ENCODE data around the gene ADCY10. TPM values are rescaled to one million over a fixed set of nuclear protein-coding genes. Genes with fewer than 3 reads are reported as not detected.
A peak's percentile ranks its signal among the peaks of the same experiment; 100 is the strongest.
"Not testable (repeated sequence)": the region's sequence is repeated elsewhere in the genome, so short reads cannot be mapped to it uniquely, and the experiment has no call there.

Gene ADCY10
- total RNA-seq, 1 experiment from 2014 or later: not detected

DNA sequence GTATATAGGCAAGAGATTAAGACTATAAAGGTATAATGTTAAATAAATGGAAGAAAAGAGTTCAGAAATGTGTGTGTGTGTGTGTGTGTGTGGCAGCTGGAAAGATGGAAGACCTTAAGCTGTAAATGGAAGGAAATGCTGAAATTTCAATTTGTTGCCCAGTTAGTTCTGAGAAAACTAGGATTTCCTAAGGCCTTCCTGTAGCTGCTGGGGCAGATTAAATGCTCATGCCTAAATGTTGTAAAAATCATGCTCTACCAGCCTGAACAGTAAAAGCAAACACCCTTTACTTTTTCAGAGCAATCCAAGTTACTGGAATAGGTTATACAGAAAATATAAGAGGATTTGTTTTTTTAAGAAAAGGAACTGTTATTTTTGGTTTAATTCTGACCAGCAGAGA, 8.3 kb downstream of the ADCY10 start:
- no peak for DNase-seq (ENCODE audit: low read depth, low spot score)
- in situ Hi-C loops (cut with HindIII; ENCODE audit: low pct_unique_long_range_greater_than_20kb, low sequenced_read_pairs): no loop called here

DNA sequence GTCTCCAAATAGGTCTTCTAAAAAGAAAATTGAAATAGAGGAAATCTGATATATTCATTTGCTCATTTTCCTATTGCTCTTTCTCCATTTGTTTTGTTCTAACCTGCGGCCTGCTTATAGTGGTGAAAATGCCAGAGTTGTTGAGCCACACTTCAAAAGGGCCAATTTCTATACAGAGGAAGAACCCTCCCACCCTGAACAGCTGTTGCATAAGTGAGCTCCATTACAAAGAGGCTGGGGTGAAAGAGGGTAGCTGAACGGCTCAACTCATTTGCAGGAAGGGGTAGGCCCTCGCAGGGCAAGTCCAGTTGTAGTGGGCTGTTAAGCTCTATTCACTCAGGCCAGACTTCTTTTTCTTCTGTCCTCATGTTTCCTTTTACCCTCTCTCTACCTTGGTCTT, 8.8 kb downstream of the ADCY10 start:
- no peak for DNase-seq (ENCODE audit: low read depth, low spot score)
- in situ Hi-C loops (cut with HindIII; ENCODE audit: low pct_unique_long_range_greater_than_20kb, low sequenced_read_pairs): no loop called here

DNA sequence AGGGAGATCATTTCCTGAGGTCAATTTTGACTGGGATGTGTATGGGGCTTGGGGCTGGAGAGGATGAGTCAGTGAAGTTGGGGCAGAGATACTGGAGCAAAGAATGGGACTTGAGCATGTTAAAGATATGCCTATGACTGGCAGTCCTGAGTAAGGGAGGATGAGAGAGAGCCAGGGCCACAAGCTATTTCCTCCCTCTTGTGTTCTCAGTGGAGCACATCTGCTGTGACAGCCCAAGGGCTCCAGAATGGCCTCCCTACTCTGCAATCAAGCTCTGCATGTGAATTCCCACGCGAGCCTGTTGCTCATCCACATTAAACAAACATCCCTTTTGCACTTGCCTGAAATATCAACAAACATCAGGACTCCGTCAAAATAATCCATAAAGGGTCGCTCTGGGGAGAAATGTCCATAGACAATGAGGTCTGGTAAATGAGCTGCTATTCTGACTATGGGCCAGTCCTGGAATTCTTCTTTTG, 9.2 kb downstream of the ADCY10 start:
- no peak for DNase-seq (ENCODE audit: low read depth, low spot score)
- in situ Hi-C loops (cut with HindIII; ENCODE audit: low pct_unique_long_range_greater_than_20kb, low sequenced_read_pairs): no loop called here

DNA sequence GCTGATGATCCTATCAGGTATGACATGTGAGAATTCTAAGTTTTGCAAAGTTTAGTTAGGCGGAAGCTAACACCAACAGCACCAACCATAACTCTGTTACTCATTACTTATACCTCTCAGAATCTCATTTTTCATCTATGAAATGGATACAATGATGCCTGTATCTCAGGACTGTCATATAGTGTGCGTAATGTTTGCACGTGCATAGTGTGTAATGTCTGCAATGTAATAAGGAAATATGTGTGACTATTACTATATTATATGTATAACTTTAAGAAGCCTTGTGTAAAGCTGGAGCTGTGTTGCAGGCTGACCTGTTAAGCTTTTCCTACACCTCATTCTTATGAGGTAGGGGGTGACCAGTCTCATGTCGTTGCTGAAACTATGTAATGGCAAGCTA, 13.0 kb downstream of the ADCY10 start:
- no peak for DNase-seq (ENCODE audit: low read depth, low spot score)
- in situ Hi-C loops (cut with HindIII; ENCODE audit: low pct_unique_long_range_greater_than_20kb, low sequenced_read_pairs): no loop called here

GRCh38 chr1:167899253-167899681, 14.7 kb downstream of the ADCY10 start:
- in situ Hi-C loops (cut with HindIII; ENCODE audit: low pct_unique_long_range_greater_than_20kb, low sequenced_read_pairs): no loop called here
- no peak for DNase-seq (ENCODE audit: low read depth, low spot score)

GRCh38 chr1:167898578-167899222, 15.2 kb downstream of the ADCY10 start:
- no peak for DNase-seq (ENCODE audit: low read depth, low spot score)
- in situ Hi-C loops (cut with HindIII; ENCODE audit: low pct_unique_long_range_greater_than_20kb, low sequenced_read_pairs): no loop called here

DNA sequence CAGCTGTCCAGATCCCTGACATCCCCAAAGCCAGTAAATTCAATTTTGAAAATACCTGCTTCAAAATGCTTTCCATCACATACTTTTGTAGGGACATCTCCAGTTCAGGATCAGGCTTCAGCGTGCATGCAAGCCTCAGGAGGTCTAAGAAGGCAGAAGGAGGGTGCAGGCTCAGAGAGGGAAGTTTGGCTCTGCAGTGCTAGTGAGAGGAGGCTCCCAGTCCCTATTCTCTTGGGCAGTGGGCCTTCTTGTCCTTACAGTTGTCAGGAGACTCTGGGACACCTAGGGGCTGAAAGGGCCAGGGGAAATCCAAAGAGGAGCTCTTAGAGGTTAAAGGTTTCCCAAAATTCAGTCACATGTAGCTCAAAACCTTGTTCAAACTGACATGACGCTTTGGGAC, 20.1 kb downstream of the ADCY10 start:
- no peak for DNase-seq (ENCODE audit: low read depth, low spot score)
- in situ Hi-C loops (cut with HindIII; ENCODE audit: low pct_unique_long_range_greater_than_20kb, low sequenced_read_pairs): no loop called here

- in situ Hi-C loops (cut with HindIII; ENCODE audit: low pct_unique_long_range_greater_than_20kb, low sequenced_read_pairs): no loop called here
Observed at GRCh38 chr1:167890400-167890799, 23.5 kb downstream of the ADCY10 start.

GRCh38 chr1:167887187-167887586, 26.7 kb downstream of the ADCY10 start:
- in situ Hi-C loops (cut with HindIII; ENCODE audit: low pct_unique_long_range_greater_than_20kb, low sequenced_read_pairs); DNase-seq (ENCODE audit: low read depth, low spot score): not testable (repeated sequence)

More at GRCh38 chr1:167890400-167890799, 23.5 kb downstream of the ADCY10 start:
- no peak for DNase-seq (ENCODE audit: low read depth, low spot score)

DNA sequence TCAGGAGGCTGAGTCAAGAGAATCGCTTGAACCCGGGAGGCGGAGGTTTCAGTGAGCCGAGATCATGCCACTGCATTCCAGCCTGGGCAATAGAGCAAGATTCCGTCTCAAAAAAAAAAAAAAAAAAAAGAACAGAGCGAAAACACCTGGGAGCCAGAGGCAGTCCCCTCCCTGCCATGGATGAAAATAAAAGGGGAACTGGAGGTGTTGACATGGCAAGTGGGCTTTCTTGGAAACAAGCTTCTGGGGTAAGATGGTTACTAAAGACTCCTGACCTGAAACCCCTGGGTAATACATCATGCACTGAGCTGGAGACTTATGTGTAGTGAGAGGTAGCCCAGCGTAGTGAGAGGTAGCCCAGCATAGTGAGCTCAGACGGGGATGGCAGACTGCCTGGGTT, 31.6 kb downstream of the ADCY10 start:
- in situ Hi-C loops (cut with HindIII; ENCODE audit: low pct_unique_long_range_greater_than_20kb, low sequenced_read_pairs): no loop called here
- no peak for DNase-seq (ENCODE audit: low read depth, low spot score)

DNA sequence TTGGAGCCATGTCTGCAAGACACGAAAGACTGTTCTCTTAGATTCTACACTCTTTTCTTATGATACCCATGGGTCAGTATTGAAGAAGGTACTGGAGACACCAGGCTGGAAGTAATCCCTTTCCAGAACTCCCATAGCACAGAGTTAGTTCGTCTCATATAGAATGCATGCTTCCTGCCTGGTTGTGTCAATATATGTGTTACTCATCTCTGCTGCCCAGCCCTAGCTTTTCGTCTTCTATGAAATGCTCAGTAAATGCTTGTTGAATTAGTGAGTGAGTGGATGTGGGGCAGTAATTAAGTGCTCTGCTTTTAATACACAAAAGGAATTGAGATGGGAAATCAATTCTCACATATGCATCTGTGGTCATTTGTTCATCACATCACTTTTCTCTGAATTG, 32.1 kb downstream of the ADCY10 start:
- DNase-seq (ENCODE audit: low read depth, low spot score): no peak
- in situ Hi-C loops (cut with HindIII; ENCODE audit: low pct_unique_long_range_greater_than_20kb, low sequenced_read_pairs): no loop called here

- no peak for DNase-seq (ENCODE audit: low read depth, low spot score)
- in situ Hi-C loops (cut with HindIII; ENCODE audit: low pct_unique_long_range_greater_than_20kb, low sequenced_read_pairs): no loop called here
Observed at GRCh38 chr1:167881069-167881468, 32.9 kb downstream of the ADCY10 start.

GRCh38 chr1:167880580-167881021, 33.3 kb downstream of the ADCY10 start:
- DNase-seq (ENCODE audit: low read depth, low spot score): no peak
- in situ Hi-C loops (cut with HindIII; ENCODE audit: low pct_unique_long_range_greater_than_20kb, low sequenced_read_pairs): no loop called here

DNA sequence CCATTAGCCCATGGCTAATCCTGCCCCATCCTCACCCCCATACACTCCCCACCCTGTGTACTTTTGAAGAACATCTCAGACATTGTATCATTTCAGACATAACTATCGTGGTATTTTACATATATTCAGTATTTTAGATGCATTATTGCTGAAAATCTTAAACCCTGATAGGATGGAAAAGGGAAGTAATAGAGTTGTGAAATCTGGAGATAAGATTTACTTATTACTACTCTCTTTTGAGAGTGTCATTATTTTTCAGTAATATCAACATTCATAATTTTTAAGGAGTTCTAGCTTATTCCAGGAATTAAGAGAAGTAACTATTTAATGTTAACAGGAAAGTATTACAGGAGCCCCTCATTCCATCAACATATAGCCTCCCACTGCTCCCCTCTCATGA, 34.4 kb downstream of the ADCY10 start:
- no peak for DNase-seq (ENCODE audit: low read depth, low spot score)
- in situ Hi-C loops (cut with HindIII; ENCODE audit: low pct_unique_long_range_greater_than_20kb, low sequenced_read_pairs): no loop called here

- in situ Hi-C loops (cut with HindIII; ENCODE audit: low pct_unique_long_range_greater_than_20kb, low sequenced_read_pairs): no loop called here
- peak; percentile 17 for DNase-seq (ENCODE audit: low read depth, low spot score)
Observed at GRCh38 chr1:167878372-167879160, 35.4 kb downstream of the ADCY10 start.

GRCh38 chr1:167876597-167877175, 37.2 kb downstream of the ADCY10 start:
- in situ Hi-C loops (cut with HindIII; ENCODE audit: low pct_unique_long_range_greater_than_20kb, low sequenced_read_pairs): no loop called here

DNA sequence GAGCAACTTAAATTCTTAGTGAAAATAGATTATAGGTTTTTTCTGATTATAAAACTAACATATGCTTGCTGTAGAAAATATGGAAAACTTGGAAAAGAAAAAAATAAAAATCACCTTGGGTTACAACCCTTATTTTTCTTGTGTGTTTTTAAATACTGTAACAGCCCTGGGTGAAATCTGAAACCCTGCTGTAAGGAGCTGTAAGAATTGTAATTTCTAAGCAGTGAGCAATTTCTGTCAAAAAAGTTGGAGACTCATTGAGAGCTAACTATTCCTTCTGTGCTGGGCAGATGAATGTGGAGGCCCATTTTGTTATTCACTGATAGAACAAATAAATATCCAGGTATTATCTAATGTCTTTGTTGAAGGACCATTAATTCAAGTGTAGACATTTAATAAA, 42.6 kb downstream of the ADCY10 start:
- in situ Hi-C loops (cut with HindIII; ENCODE audit: low pct_unique_long_range_greater_than_20kb, low sequenced_read_pairs): no loop called here
- DNase-seq (ENCODE audit: low read depth, low spot score): no peak

More at GRCh38 chr1:167876597-167877175, 37.2 kb downstream of the ADCY10 start:
- DNase-seq (ENCODE audit: low read depth, low spot score): no peak

DNA sequence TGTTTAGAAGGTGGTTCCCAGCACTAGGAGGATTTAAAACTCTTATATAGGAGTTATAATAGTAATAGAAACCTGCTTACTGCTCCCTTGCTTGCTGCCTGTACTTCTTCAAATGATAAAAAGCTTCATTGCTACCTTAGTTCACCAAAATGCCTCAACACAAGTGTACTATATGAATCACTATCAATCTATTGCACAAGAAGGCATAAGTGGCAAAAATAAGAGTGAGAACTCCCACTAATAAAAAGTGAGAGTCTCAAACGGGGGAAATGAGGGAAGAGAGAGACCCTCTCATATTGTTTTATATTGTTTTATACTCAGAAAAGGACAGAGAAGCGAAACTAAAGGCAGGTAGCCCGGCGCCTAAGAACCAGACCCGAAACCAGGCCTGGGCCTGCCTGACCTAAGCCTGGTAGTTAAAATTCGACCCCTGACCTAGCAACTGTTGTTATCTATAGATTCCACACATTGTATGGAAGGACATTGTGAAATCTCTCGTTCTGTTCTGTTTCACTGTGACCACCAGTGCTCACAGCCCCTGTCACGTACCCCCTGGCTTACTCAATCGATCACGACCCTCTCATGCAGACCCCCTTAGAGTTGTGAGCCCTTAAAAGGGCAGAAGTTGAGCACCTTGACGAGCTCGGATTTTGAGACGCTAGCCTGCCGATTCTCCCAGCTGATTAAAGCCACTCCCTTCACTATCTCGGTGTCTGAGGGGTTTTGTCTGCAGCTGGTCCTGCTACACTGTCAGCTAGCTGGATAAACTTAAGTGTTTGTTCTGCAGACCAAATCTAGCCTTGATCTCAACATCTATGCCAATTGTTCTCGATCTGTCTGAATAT, 44.6 kb downstream of the ADCY10 start:
- DNase-seq (ENCODE audit: low read depth, low spot score); in situ Hi-C loops (cut with HindIII; ENCODE audit: low pct_unique_long_range_greater_than_20kb, low sequenced_read_pairs): not testable (repeated sequence)

Data from SK-MEL-5 (cell line).